ENCODE measurements around the gene TAS1R3.
"Not testable (repeated sequence)": the region's sequence is repeated elsewhere in the genome, so short reads cannot be mapped to it uniquely, and the experiment has no call there.

TAS1R3 gene

DNA sequence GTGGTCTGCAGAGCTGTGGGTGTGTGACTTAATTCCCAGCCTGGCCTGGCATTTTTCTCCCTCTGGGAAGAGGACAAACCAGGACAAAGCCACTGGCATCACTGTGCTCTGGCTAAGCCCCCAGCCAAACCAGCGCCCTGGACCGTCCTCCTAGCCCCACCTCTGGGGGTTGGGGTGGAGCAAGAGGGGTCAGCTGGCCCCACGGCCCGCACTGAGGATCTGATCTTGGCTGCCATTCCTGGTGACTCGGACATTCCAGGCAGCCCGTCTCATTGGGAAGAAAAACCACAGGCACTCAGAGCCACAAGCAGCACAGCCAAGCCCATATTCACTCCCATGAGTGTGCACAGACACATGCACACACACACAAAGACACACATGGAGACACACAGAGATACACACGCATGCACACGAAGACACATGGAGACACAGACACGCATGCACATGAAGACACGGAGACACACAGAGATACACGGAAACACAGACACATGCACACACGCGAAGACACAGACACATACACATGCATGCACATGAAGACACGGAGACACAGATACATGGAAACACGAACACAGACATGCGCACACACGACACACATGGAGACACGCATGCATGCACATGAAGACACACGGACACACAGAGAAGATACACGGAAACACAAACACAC lies 29.6 kb downstream of the TAS1R3 start:
- Histone ChIP-seq H3K9ac (ENCODE audit: low read depth in 1 of 2, low read length in 2 of 2) (no peak overlapping the region), H3K9me3 (ENCODE audit: control insufficient read depth in 1 of 2, low read length in 2 of 2) (no peaks in the 10 kb centered on the region), H3K4me1 (ENCODE audit: control insufficient read depth in 1 of 2, insufficient read depth in 2 of 2, low read length in 2 of 2) (peaks cover 8 to 19% of the 10 kb centered on the region in 2 donors)

GRCh38 chr1:1361233-1361981 lies 30.3 kb downstream of the TAS1R3 start:
- Histone ChIP-seq H3K9me3 (ENCODE audit: control insufficient read depth in 1 of 2, low read length in 2 of 2) (peaks cover 0 to 1% of the 10 kb centered on the region in 2 donors), H3K36me3 (ENCODE audit: control insufficient read depth in 1 of 2, insufficient read depth in 2 of 2, low read length in 2 of 2) (no peaks in the 10 kb centered on the region), H3K4me3 (ENCODE audit: low read depth in 1 of 2, low read length in 2 of 2) (peak overlapping the region in 1 of 2 donors; percentile 10), H3K9ac (ENCODE audit: low read depth in 1 of 2, low read length in 2 of 2) (no peak overlapping the region), H3K4me1 (ENCODE audit: control insufficient read depth in 1 of 2, insufficient read depth in 2 of 2, low read length in 2 of 2) (peaks cover 8 to 19% of the 10 kb centered on the region in 2 donors), H3K27ac (ENCODE audit: low read depth, low read length) (no peak overlapping the region), H3K27me3 (ENCODE audit: control insufficient read depth in 1 of 2, insufficient read depth in 2 of 2, low read length in 2 of 2) (peaks cover 15 to 22% of the 10 kb centered on the region in 2 donors)

More for the DNA sequence above, 29.6 kb downstream of the TAS1R3 start:
- peak overlapping the region in 1 of 2 donors; percentile 10 for H3K4me3 ChIP-seq (ENCODE audit: low read depth in 1 of 2, low read length in 2 of 2)
- H3K27ac ChIP-seq (ENCODE audit: low read depth, low read length) = no peak overlapping the region
- H3K27me3 ChIP-seq (ENCODE audit: control insufficient read depth in 1 of 2, insufficient read depth in 2 of 2, low read length in 2 of 2) = peaks cover 15 to 22% of the 10 kb centered on the region in 2 donors
- no peaks in the 10 kb centered on the region for H3K36me3 ChIP-seq (ENCODE audit: control insufficient read depth in 1 of 2, insufficient read depth in 2 of 2, low read length in 2 of 2)

GRCh38 chr1:1361982-1362423 lies 30.9 kb downstream of the TAS1R3 start:
- Histone ChIP-seq H3K4me3 (ENCODE audit: low read depth in 1 of 2, low read length in 2 of 2) (no peak overlapping the region), H3K9me3 (ENCODE audit: control insufficient read depth in 1 of 2, low read length in 2 of 2) (peaks cover 0 to 7% of the 10 kb centered on the region in 2 donors), H3K36me3 (ENCODE audit: control insufficient read depth in 1 of 2, insufficient read depth in 2 of 2, low read length in 2 of 2) (no peaks in the 10 kb centered on the region), H3K27ac (ENCODE audit: low read depth, low read length) (no peak overlapping the region), H3K4me1 (ENCODE audit: control insufficient read depth in 1 of 2, insufficient read depth in 2 of 2, low read length in 2 of 2) (peaks cover 8 to 15% of the 10 kb centered on the region in 2 donors), H3K27me3 (ENCODE audit: control insufficient read depth in 1 of 2, insufficient read depth in 2 of 2, low read length in 2 of 2) (peaks cover 15 to 19% of the 10 kb centered on the region in 2 donors), H3K9ac (ENCODE audit: low read depth in 1 of 2, low read length in 2 of 2) (no peak overlapping the region)

DNA sequence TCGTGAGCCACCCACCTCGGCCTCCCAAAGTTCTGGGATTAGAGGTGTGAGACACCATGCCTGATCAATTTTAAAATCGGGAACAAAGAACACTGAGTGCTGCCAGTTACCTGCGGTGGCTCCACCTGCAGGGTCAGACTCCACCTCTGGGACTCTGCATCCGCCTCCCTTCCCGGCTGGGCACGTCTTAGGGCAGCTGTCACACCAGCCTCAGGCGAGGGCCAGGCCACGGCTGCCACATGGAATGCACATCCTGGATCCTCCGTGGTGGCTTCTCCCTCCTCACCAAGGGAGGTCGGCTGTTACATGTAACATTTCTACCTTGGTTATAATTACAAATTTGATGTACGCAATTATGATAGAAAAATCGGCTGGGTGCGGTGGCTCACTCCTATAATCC lies 33.2 kb downstream of the TAS1R3 start:
- H3K36me3 ChIP-seq (ENCODE audit: control insufficient read depth in 1 of 2, insufficient read depth in 2 of 2, low read length in 2 of 2) = no peaks in the 10 kb centered on the region
- no peak overlapping the region for H3K27ac ChIP-seq (ENCODE audit: low read depth, low read length)
- peaks cover 0 to 6% of the 10 kb centered on the region in 2 donors for H3K27me3 ChIP-seq (ENCODE audit: control insufficient read depth in 1 of 2, insufficient read depth in 2 of 2, low read length in 2 of 2)
- peaks cover 0 to 9% of the 10 kb centered on the region in 2 donors for H3K9me3 ChIP-seq (ENCODE audit: control insufficient read depth in 1 of 2, low read length in 2 of 2)
- no peak overlapping the region for H3K4me3 ChIP-seq (ENCODE audit: low read depth in 1 of 2, low read length in 2 of 2)
- H3K4me1 ChIP-seq (ENCODE audit: control insufficient read depth in 1 of 2, insufficient read depth in 2 of 2, low read length in 2 of 2) = peaks cover under 1 to 7% of the 10 kb centered on the region in 2 donors
- H3K9ac ChIP-seq (ENCODE audit: low read depth in 1 of 2, low read length in 2 of 2) = no peak overlapping the region

GRCh38 chr1:1365875-1366698 lies 35.0 kb downstream of the TAS1R3 start:
- no peaks in the 10 kb centered on the region for H3K36me3 ChIP-seq (ENCODE audit: control insufficient read depth in 1 of 2, insufficient read depth in 2 of 2, low read length in 2 of 2)
- no peak overlapping the region for H3K9ac ChIP-seq (ENCODE audit: low read depth in 1 of 2, low read length in 2 of 2)
- peaks cover 0 to 9% of the 10 kb centered on the region in 2 donors for H3K9me3 ChIP-seq (ENCODE audit: control insufficient read depth in 1 of 2, low read length in 2 of 2)
- peaks cover 0 to 1% of the 10 kb centered on the region in 2 donors for H3K27me3 ChIP-seq (ENCODE audit: control insufficient read depth in 1 of 2, insufficient read depth in 2 of 2, low read length in 2 of 2)
- peaks cover 0 to 2% of the 10 kb centered on the region in 2 donors for H3K4me1 ChIP-seq (ENCODE audit: control insufficient read depth in 1 of 2, insufficient read depth in 2 of 2, low read length in 2 of 2)
- H3K4me3 ChIP-seq (ENCODE audit: low read depth in 1 of 2, low read length in 2 of 2) = no peak overlapping the region
- H3K27ac ChIP-seq (ENCODE audit: low read depth, low read length) = no peak overlapping the region

- Histone ChIP-seq H3K27ac (ENCODE audit: low read depth, low read length) (no peak overlapping the region), H3K36me3 (ENCODE audit: control insufficient read depth in 1 of 2, insufficient read depth in 2 of 2, low read length in 2 of 2) (no peaks in the 10 kb centered on the region), H3K9ac (ENCODE audit: low read depth in 1 of 2, low read length in 2 of 2) (no peak overlapping the region), H3K9me3 (ENCODE audit: control insufficient read depth in 1 of 2, low read length in 2 of 2) (peaks cover 0 to 9% of the 10 kb centered on the region in 2 donors), H3K4me3 (ENCODE audit: low read depth in 1 of 2, low read length in 2 of 2) (no peak overlapping the region), H3K4me1 (ENCODE audit: control insufficient read depth in 1 of 2, insufficient read depth in 2 of 2, low read length in 2 of 2) (peaks cover 3 to 5% of the 10 kb centered on the region in 2 donors), H3K27me3 (ENCODE audit: control insufficient read depth in 1 of 2, insufficient read depth in 2 of 2, low read length in 2 of 2) (no peaks in the 10 kb centered on the region)
Observed at GRCh38 chr1:1366699-1367066, 35.6 kb downstream of the TAS1R3 start.

DNA sequence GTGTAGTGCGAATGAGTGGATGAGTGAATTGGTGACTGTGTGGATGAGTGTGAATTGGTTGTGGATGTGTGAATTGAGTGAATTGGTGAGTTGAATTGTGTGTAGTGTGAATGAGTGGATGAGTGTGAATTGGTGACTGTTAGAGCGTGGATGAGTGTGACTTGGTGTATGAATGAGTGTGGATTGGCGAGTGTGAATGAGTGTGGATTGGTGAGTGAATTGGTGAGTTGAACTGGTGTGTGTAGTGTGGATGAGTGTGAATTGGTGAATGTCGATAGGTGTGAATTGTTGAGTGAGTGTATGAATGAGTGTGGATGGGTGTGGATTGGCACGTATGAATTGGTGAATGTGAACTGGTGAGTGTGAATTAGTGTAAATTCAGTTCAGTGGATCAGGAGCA lies 36.2 kb downstream of the TAS1R3 start:
- H3K9me3 ChIP-seq (ENCODE audit: control insufficient read depth in 1 of 2, low read length in 2 of 2) = peaks cover 0 to 9% of the 10 kb centered on the region in 2 donors
- no peak overlapping the region for H3K4me3 ChIP-seq (ENCODE audit: low read depth in 1 of 2, low read length in 2 of 2)

DNA sequence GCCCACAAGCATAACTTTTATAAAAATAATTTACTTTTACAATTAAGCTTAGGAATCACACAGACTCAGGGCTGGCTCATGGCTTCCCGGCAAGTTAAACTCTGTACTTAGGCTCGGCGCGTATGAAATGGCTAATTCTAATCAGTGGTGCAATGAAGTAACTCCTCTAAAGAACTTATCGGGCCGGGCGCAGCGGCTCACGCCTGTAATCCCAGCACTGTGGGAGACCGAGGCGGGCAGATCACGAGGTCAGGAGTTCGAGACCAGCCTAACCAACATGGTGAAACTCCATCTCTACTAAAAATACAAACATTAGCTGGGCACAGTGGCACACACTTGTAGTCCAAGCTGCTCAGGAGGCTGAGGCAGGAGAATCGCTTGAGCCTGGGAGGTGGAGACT lies 39.0 kb downstream of the TAS1R3 start:
- not testable (repeated sequence) for H3K36me3 ChIP-seq (ENCODE audit: control insufficient read depth in 1 of 2, insufficient read depth in 2 of 2, low read length in 2 of 2)

More for the DNA sequence above, 36.2 kb downstream of the TAS1R3 start:
- Histone ChIP-seq H3K9ac (ENCODE audit: low read depth in 1 of 2, low read length in 2 of 2) (no peak overlapping the region), H3K27ac (ENCODE audit: low read depth, low read length) (no peak overlapping the region), H3K4me1 (ENCODE audit: control insufficient read depth in 1 of 2, insufficient read depth in 2 of 2, low read length in 2 of 2) (peaks cover 8 to 11% of the 10 kb centered on the region in 2 donors), H3K36me3 (ENCODE audit: control insufficient read depth in 1 of 2, insufficient read depth in 2 of 2, low read length in 2 of 2) (no peaks in the 10 kb centered on the region), H3K27me3 (ENCODE audit: control insufficient read depth in 1 of 2, insufficient read depth in 2 of 2, low read length in 2 of 2) (no peaks in the 10 kb centered on the region)

GRCh38 chr1:1370771-1371300 lies 39.8 kb downstream of the TAS1R3 start:
- no peak overlapping the region for H3K9ac ChIP-seq (ENCODE audit: low read depth in 1 of 2, low read length in 2 of 2)
- peaks cover 0 to 9% of the 10 kb centered on the region in 2 donors for H3K9me3 ChIP-seq (ENCODE audit: control insufficient read depth in 1 of 2, low read length in 2 of 2)
- no peaks in the 10 kb centered on the region for H3K27me3 ChIP-seq (ENCODE audit: control insufficient read depth in 1 of 2, insufficient read depth in 2 of 2, low read length in 2 of 2)
- H3K4me1 ChIP-seq (ENCODE audit: control insufficient read depth in 1 of 2, insufficient read depth in 2 of 2, low read length in 2 of 2) = peaks cover 18 to 28% of the 10 kb centered on the region in 2 donors
- peaks cover 0 to 7% of the 10 kb centered on the region in 2 donors for H3K36me3 ChIP-seq (ENCODE audit: control insufficient read depth in 1 of 2, insufficient read depth in 2 of 2, low read length in 2 of 2)
- H3K4me3 ChIP-seq (ENCODE audit: low read depth in 1 of 2, low read length in 2 of 2) = no peak overlapping the region
- H3K27ac ChIP-seq (ENCODE audit: low read depth, low read length) = no peak overlapping the region

More for the DNA sequence above, 39.0 kb downstream of the TAS1R3 start:
- not testable (repeated sequence) for H3K27me3 ChIP-seq (ENCODE audit: control insufficient read depth in 1 of 2, insufficient read depth in 2 of 2, low read length in 2 of 2); H3K9ac ChIP-seq (ENCODE audit: low read depth in 1 of 2, low read length in 2 of 2); H3K9me3 ChIP-seq (ENCODE audit: control insufficient read depth in 1 of 2, low read length in 2 of 2); H3K4me3 ChIP-seq (ENCODE audit: low read depth in 1 of 2, low read length in 2 of 2); H3K27ac ChIP-seq (ENCODE audit: low read depth, low read length)
- H3K4me1 ChIP-seq (ENCODE audit: control insufficient read depth in 1 of 2, insufficient read depth in 2 of 2, low read length in 2 of 2) = peaks cover 18 to 28% of the 10 kb centered on the region in 2 donors

Data from duodenal mucosa (tissue), 2 donors.